ENCODE measurements around the gene EFR3B. TPM values are rescaled to one million over a fixed set of nuclear protein-coding genes. Genes with fewer than 3 reads are reported as not detected.
"Not testable (repeated sequence)": the region's sequence is repeated elsewhere in the genome, so short reads cannot be mapped to it uniquely, and the experiment has no call there.

EFR3B gene, protein sequence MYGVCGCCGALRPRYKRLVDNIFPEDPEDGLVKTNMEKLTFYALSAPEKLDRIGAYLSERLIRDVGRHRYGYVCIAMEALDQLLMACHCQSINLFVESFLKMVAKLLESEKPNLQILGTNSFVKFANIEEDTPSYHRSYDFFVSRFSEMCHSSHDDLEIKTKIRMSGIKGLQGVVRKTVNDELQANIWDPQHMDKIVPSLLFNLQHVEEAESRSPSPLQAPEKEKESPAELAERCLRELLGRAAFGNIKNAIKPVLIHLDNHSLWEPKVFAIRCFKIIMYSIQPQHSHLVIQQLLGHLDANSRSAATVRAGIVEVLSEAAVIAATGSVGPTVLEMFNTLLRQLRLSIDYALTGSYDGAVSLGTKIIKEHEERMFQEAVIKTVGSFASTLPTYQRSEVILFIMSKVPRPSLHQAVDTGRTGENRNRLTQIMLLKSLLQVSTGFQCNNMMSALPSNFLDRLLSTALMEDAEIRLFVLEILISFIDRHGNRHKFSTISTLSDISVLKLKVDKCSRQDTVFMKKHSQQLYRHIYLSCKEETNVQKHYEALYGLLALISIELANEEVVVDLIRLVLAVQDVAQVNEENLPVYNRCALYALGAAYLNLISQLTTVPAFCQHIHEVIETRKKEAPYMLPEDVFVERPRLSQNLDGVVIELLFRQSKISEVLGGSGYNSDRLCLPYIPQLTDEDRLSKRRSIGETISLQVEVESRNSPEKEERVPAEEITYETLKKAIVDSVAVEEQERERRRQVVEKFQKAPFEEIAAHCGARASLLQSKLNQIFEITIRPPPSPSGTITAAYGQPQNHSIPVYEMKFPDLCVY
- 10 to 100 TPM; 14.4 to 40.9 TPM for total RNA-seq
- 10 to 100 TPM; 44.1 to 47.6 TPM for polyA plus RNA-seq (ENCODE audit: insufficient read length in 2 of 2)
- long read RNA-seq, donor 1, full-length matches to known transcripts, result 5 of 5 reads
- long read RNA-seq, donor 1, partial matches to known transcripts, result 0 of 5 reads
- long read RNA-seq, donor 1, other reads (novel, unspliced or antisense), result 0 of 5 reads
- long read RNA-seq, donor 2, result 0 reads
- long read RNA-seq, donor 3, full-length matches to known transcripts, result 1 of 15 reads
- long read RNA-seq, donor 3, partial matches to known transcripts, result 14 of 15 reads
- long read RNA-seq, donor 3, other reads (novel, unspliced or antisense), result 0 of 15 reads
- long read RNA-seq, donor 4, result 0 reads

GRCh38 chr2:25041928-25042320, at the start of gene EFR3B:
TSS of gene EFR3B (plus strand) at chr2:25042076. CDS start at chr2:25042313, 237 bp downstream.
- Histone ChIP-seq H3K27ac (ENCODE audit: low read depth, low read length) (peak within 1 kb of the TSS; percentile 84), H3K36me3 (ENCODE audit: control insufficient read depth, insufficient read depth, low read length) (peaks cover 6% of the 10 kb centered on the region), H3K27me3 (ENCODE audit: control insufficient read depth, insufficient read depth, low read length) (no peaks in the 10 kb centered on the region), H3K4me1 (ENCODE audit: control insufficient read depth, insufficient read depth, low read length) (peaks cover 34% of the 10 kb centered on the region), H3K4me3 (ENCODE audit: low read depth, low read length) (peak within 1 kb of the TSS; percentile 69), H3K9me3 (ENCODE audit: control insufficient read depth, insufficient read depth, low read length) (no peaks in the 10 kb centered on the region)
- WGBS (ENCODE audit: insufficient coverage), result under 1% methylated on average over 51 of the region's 54 CpGs
- peak in 5 of 6 donors; percentile 79 to 98 (median 88) for DNase-seq (ENCODE audit: low read depth in 4 of 6, low spot score in 6 of 6)

GRCh38 chr2:24993406-24994145, 48.3 kb upstream of the EFR3B start:
- H3K36me3 ChIP-seq (ENCODE audit: control insufficient read depth, insufficient read depth, low read length), result no peaks in the 10 kb centered on the region
- H3K9me3 ChIP-seq (ENCODE audit: control insufficient read depth, insufficient read depth, low read length), result no peaks in the 10 kb centered on the region
- H3K27me3 ChIP-seq (ENCODE audit: control insufficient read depth, insufficient read depth, low read length), result no peaks in the 10 kb centered on the region
- WGBS (ENCODE audit: insufficient coverage), result 32% methylated on average over 6 of the region's 6 CpGs
- no peak overlapping the region for H3K27ac ChIP-seq (ENCODE audit: low read depth, low read length)
- H3K4me3 ChIP-seq (ENCODE audit: low read depth, low read length), result no peak overlapping the region
- peak in 1 of 6 donors; percentile 29 for DNase-seq (ENCODE audit: low read depth in 4 of 6, low spot score in 6 of 6)
- no peaks in the 10 kb centered on the region for H3K4me1 ChIP-seq (ENCODE audit: control insufficient read depth, insufficient read depth, low read length)

DNA sequence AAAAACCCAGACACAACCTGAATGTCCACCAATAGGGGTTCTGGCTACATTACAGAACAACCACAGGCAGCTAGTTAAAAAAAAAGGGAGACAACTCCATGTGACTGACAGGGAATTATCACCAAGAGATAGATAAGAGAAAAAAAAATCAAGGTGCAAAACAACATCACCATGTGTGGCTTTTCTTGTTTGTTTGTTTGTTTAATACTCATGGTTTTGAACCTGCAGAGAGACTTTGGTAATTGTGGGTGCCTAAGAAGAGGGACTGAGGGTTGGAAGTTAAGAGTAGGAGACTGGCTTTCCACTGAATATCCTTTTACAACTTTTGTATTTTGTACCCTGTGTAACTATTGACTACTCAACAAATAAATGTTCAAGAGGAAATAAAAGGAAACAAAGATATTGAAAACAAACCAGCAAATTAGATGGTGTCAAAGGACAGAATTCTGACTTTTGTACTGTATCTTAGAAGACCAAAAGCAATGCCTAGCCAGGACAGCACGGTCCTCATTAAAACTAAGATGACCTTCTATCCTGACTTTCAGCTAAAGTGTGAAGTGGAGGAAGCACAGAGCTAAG, 47.6 kb upstream of the EFR3B start:
- H3K9me3 ChIP-seq (ENCODE audit: control insufficient read depth, insufficient read depth, low read length), result no peaks in the 10 kb centered on the region
- H3K36me3 ChIP-seq (ENCODE audit: control insufficient read depth, insufficient read depth, low read length), result no peaks in the 10 kb centered on the region
- H3K27me3 ChIP-seq (ENCODE audit: control insufficient read depth, insufficient read depth, low read length), result no peaks in the 10 kb centered on the region
- WGBS (ENCODE audit: insufficient coverage), result no CpG with 5 or more reads among the region's 1 CpG
- no peak overlapping the region for H3K27ac ChIP-seq (ENCODE audit: low read depth, low read length)
- H3K4me3 ChIP-seq (ENCODE audit: low read depth, low read length), result no peak overlapping the region
- DNase-seq (ENCODE audit: low read depth in 4 of 6, low spot score in 6 of 6), result no peak
- no peaks in the 10 kb centered on the region for H3K4me1 ChIP-seq (ENCODE audit: control insufficient read depth, insufficient read depth, low read length)

DNA sequence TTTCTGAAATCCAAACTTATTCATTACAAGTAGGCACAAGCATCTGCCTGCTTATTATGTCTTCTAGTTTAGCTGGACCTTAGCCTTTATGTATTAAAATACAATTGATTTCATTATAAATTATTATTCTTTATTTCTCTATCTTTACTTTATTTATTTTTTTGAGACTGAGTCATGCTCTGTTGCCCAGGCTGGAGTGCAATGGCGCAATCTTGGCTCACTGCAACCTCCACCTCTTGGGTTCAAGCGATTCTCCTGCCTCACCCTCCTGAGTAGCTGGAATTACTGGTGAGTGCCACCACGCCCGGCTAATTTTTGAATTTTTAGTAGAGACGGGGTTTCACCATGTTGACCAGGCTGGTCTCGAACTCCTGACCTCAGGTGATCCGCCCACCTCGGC, 42.8 kb upstream of the EFR3B start:
- H3K27me3 ChIP-seq (ENCODE audit: control insufficient read depth, insufficient read depth, low read length); H3K4me3 ChIP-seq (ENCODE audit: low read depth, low read length); H3K27ac ChIP-seq (ENCODE audit: low read depth, low read length); H3K4me1 ChIP-seq (ENCODE audit: control insufficient read depth, insufficient read depth, low read length); H3K9me3 ChIP-seq (ENCODE audit: control insufficient read depth, insufficient read depth, low read length); DNase-seq (ENCODE audit: low read depth in 4 of 6, low spot score in 6 of 6); H3K36me3 ChIP-seq (ENCODE audit: control insufficient read depth, insufficient read depth, low read length): not testable (repeated sequence)
- WGBS (ENCODE audit: insufficient coverage), result 100% methylated on average over 2 of the region's 8 CpGs

DNA sequence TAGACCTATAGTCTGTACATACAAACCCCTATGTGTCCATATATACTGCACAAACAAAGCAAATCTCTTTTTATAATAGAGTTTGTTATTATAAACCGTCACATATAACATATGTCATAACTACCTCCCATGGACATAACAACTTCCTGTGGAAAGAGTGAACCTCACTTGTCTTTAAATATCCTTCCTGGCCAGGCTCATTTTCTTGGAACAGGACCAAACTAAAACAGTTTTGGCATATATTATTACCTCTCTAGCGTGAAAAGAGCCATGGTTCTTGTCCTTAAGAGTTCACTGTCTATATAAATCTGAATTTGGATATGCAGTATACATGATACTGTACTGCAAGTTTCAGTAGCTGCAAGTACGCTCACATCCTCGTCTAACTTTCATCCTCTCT, 41.8 kb upstream of the EFR3B start:
- DNase-seq (ENCODE audit: low read depth in 4 of 6, low spot score in 6 of 6), result no peak
- Histone ChIP-seq H3K27ac (ENCODE audit: low read depth, low read length) (no peak overlapping the region), H3K9me3 (ENCODE audit: control insufficient read depth, insufficient read depth, low read length) (no peaks in the 10 kb centered on the region), H3K27me3 (ENCODE audit: control insufficient read depth, insufficient read depth, low read length) (no peaks in the 10 kb centered on the region), H3K4me1 (ENCODE audit: control insufficient read depth, insufficient read depth, low read length) (no peaks in the 10 kb centered on the region), H3K36me3 (ENCODE audit: control insufficient read depth, insufficient read depth, low read length) (no peaks in the 10 kb centered on the region), H3K4me3 (ENCODE audit: low read depth, low read length) (no peak overlapping the region)
- WGBS (ENCODE audit: insufficient coverage), result no CpG with 5 or more reads among the region's 4 CpGs

DNA sequence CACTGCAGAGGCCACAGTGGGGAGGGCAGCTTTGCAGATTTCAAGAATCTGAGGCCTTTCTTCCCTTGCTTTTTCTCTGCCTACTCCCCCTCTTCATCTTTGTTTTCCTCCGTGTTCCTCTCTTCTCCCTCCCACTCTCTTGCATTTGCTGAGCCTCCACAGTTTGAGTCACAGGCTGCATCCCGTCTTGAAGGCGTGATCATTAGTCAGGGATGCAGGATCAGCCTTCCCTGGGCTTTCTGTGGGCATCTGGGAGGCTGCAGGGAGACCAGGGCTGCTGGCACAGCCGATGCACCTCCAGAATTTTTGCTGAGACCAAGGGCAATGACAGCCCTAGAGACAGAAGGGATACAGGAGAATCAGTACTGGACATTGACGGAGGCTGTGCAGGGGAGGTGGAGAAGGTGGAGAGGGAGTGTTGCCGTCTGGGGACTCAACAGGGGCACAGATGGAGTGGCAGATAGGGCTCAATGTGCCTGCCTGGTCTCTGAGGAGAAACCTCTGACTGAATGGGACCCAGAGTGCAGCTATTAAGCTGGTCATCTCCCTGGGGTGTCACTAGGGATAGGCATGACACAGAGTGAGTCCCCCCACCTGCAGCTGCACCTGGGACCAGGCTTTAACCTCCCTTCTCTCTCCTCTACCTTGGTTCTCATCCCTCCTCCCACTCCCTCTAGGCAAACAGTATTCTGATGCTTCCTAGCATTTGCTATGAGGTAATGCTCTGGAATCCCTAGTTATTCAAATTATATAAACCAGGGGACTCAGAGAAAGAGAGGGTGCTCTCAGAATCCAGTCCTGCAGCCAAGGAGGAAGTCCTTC, 41.2 kb upstream of the EFR3B start:
- H3K27ac ChIP-seq (ENCODE audit: low read depth, low read length), result no peak overlapping the region
- H3K36me3 ChIP-seq (ENCODE audit: control insufficient read depth, insufficient read depth, low read length), result no peaks in the 10 kb centered on the region
- no peaks in the 10 kb centered on the region for H3K27me3 ChIP-seq (ENCODE audit: control insufficient read depth, insufficient read depth, low read length)
- DNase-seq (ENCODE audit: low read depth in 4 of 6, low spot score in 6 of 6), result no peak
- no peak overlapping the region for H3K4me3 ChIP-seq (ENCODE audit: low read depth, low read length)
- no peaks in the 10 kb centered on the region for H3K4me1 ChIP-seq (ENCODE audit: control insufficient read depth, insufficient read depth, low read length)
- H3K9me3 ChIP-seq (ENCODE audit: control insufficient read depth, insufficient read depth, low read length), result no peaks in the 10 kb centered on the region
- WGBS (ENCODE audit: insufficient coverage), result 52% methylated on average over 6 of the region's 6 CpGs

GRCh38 chr2:25001325-25001637, 40.6 kb upstream of the EFR3B start:
- no peak overlapping the region for H3K27ac ChIP-seq (ENCODE audit: low read depth, low read length)

GRCh38 chr2:25002066-25002465, 39.8 kb upstream of the EFR3B start:
- H3K4me1 ChIP-seq (ENCODE audit: control insufficient read depth, insufficient read depth, low read length), result no peaks in the 10 kb centered on the region
- no peak for DNase-seq (ENCODE audit: low read depth in 4 of 6, low spot score in 6 of 6)
- H3K9me3 ChIP-seq (ENCODE audit: control insufficient read depth, insufficient read depth, low read length), result no peaks in the 10 kb centered on the region
- H3K36me3 ChIP-seq (ENCODE audit: control insufficient read depth, insufficient read depth, low read length), result no peaks in the 10 kb centered on the region
- no peak overlapping the region for H3K4me3 ChIP-seq (ENCODE audit: low read depth, low read length)
- no CpG with 5 or more reads among the region's 1 CpG for WGBS (ENCODE audit: insufficient coverage)
- H3K27me3 ChIP-seq (ENCODE audit: control insufficient read depth, insufficient read depth, low read length), result no peaks in the 10 kb centered on the region
- H3K27ac ChIP-seq (ENCODE audit: low read depth, low read length), result no peak overlapping the region

More at GRCh38 chr2:25001325-25001637, 40.6 kb upstream of the EFR3B start:
- DNase-seq (ENCODE audit: low read depth in 4 of 6, low spot score in 6 of 6), result no peak
- no peaks in the 10 kb centered on the region for H3K4me1 ChIP-seq (ENCODE audit: control insufficient read depth, insufficient read depth, low read length)
- H3K36me3 ChIP-seq (ENCODE audit: control insufficient read depth, insufficient read depth, low read length), result no peaks in the 10 kb centered on the region
- H3K27me3 ChIP-seq (ENCODE audit: control insufficient read depth, insufficient read depth, low read length), result no peaks in the 10 kb centered on the region
- H3K9me3 ChIP-seq (ENCODE audit: control insufficient read depth, insufficient read depth, low read length), result no peaks in the 10 kb centered on the region
- 84% methylated on average over 5 of the region's 7 CpGs for WGBS (ENCODE audit: insufficient coverage)
- no peak overlapping the region for H3K4me3 ChIP-seq (ENCODE audit: low read depth, low read length)

Measured in spinal cord (tissue), 10 donors.